A673 (cell line): Measurements from ENCODE around the gene MAGEF1. TPM values are rescaled to one million over a fixed set of nuclear protein-coding genes. Genes with fewer than 3 reads are reported as not detected.

Experiments used
- BruUV-seq: library from RNA; stranded (reverse); fragments of 400-500 nt; replicated peaks from 2 replicates; lab custom pipeline; 2021; lab: Mats Ljungman, UMichigan
- CTCF ChIA-PET: fragments of 300-600 bp; sonication (Branson Sonifier 250); formaldehyde crosslinking; loops from one replicate; lab custom pipeline; 2022; ENCODE audit warnings: antibody characterized with exemption; lab: Charles Lee
- POLR2A ChIA-PET: fragments of 300-600 bp; sonication (Branson Sonifier 250); formaldehyde crosslinking; loops from one replicate; lab custom pipeline; 2022; ENCODE audit warnings: antibody characterized with exemption; ENCODE audit not compliant: low non-redundant PET; lab: Charles Lee
- DNase-seq: peaks from one replicate; pipeline ENCODE4 v3.0.0-alpha.2; 2015; ENCODE audit warnings: low spot score
- H3K27ac ChIP-seq: fragments of 200-600 bp; sonication (generic); 2 replicates; pipeline ENCODE4 v1.5.1; 2016; ENCODE audit warnings: mixed run types, low read depth, mild to moderate bottlenecking, mixed read lengths, antibody characterized with exemption, low read length; ENCODE audit not compliant: poor library complexity, severe bottlenecking
- H3K27me3 ChIP-seq: fragments of 200-600 bp; sonication (generic); replicated peaks from 2 replicates; pipeline ENCODE4 v1.6.1; 2017; ENCODE audit warnings: mixed run types, low read depth, mild to moderate bottlenecking, mixed read lengths, antibody characterized with exemption, low read length; ENCODE audit not compliant: insufficient read depth, poor library complexity
- H3K36me3 ChIP-seq: fragments of 200-600 bp; sonication (generic); 2 replicates; pipeline ENCODE4 v1.6.1; 2016; ENCODE audit warnings: mixed run types, mild to moderate bottlenecking, mixed read lengths, antibody characterized with exemption, low read length; ENCODE audit not compliant: insufficient read depth, poor library complexity, severe bottlenecking
- H3K4me1 ChIP-seq: fragments of 200-600 bp; sonication (generic); 2 replicates; pipeline ENCODE4 v1.6.1; 2017; ENCODE audit warnings: mixed run types, mild to moderate bottlenecking, mixed read lengths, antibody characterized with exemption, low read length; ENCODE audit not compliant: insufficient read depth, poor library complexity, severe bottlenecking
- H3K4me3 ChIP-seq: fragments of 200-600 bp; sonication (generic); 2 replicates; pipeline ENCODE4 v1.5.1; 2016; ENCODE audit warnings: low read depth, mixed run types, mild to moderate bottlenecking, mixed read lengths, low read length; ENCODE audit not compliant: poor library complexity, severe bottlenecking
- H3K9me3 ChIP-seq: fragments of 200-600 bp; sonication (generic); 2 replicates; pipeline ENCODE4 v1.6.1; 2016; ENCODE audit warnings: mixed run types, low read depth, mild to moderate bottlenecking, mixed read lengths, antibody characterized with exemption, low read length; ENCODE audit not compliant: poor library complexity, severe bottlenecking
- EZH2 ChIP-seq: fragments of 200-600 bp; sonication (generic); IDR thresholded peaks from 2 replicates; pipeline ENCODE4 v1.6.1; 2017; ENCODE audit warnings: borderline replicate concordance, low read depth, mild to moderate bottlenecking, mixed read lengths, antibody characterized with exemption, low read length; ENCODE audit not compliant: poor library complexity, severe bottlenecking
- intact Hi-C: fragments of 100-400 bp; cut with micrococcal nuclease; formaldehyde crosslinking; loops from one replicate; pipeline ENCODE4 v1.10.0; 2022; ENCODE audit not compliant: unreplicated experiment
- total RNA-seq: library from RNA; stranded (reverse); gene quantifications from 2 replicates; pipeline ENCODE4 v1.2.3, GENCODE V29; 2021
- TF ChIP-seq, protein P1 (sequence below): fragments of 300-800, 200-600 bp; sonication (generic); conservative IDR thresholded peaks from 2 replicates; pipeline ENCODE4 v1.5.1; 2017; ENCODE audit warnings: low read depth, mild to moderate bottlenecking, antibody characterized with exemption, low read length, moderate library complexity, mixed read lengths

The MAGEF1 gene
- total RNA-seq, 1 experiment from 2014 or later = 47.6 TPM

DNA sequence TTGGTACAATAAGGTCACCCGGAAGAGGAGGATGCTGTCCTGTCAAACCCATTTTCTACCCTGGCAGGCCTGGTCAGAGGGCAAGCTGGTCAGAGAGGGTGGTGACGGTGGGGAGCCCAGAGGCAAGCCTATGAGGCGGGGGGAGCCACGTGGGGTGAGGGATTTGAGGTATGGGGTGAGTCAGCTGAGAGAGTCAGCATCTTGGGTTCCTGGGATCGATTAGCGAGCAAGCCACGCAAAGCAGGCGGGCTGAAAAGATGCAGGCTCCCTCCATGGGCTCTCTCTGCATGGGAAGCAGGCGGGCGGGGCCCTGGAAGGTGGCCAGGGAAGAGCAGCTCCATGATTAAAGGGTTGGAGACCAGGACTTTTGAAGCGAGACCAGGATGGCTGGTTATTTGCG is 48.1 kb downstream of the MAGEF1 start:
- POLR2A ChIA-PET = no interaction called here
- TF ChIP-seq EZH2 = no peak
- TF ChIP-seq, protein P1, sequence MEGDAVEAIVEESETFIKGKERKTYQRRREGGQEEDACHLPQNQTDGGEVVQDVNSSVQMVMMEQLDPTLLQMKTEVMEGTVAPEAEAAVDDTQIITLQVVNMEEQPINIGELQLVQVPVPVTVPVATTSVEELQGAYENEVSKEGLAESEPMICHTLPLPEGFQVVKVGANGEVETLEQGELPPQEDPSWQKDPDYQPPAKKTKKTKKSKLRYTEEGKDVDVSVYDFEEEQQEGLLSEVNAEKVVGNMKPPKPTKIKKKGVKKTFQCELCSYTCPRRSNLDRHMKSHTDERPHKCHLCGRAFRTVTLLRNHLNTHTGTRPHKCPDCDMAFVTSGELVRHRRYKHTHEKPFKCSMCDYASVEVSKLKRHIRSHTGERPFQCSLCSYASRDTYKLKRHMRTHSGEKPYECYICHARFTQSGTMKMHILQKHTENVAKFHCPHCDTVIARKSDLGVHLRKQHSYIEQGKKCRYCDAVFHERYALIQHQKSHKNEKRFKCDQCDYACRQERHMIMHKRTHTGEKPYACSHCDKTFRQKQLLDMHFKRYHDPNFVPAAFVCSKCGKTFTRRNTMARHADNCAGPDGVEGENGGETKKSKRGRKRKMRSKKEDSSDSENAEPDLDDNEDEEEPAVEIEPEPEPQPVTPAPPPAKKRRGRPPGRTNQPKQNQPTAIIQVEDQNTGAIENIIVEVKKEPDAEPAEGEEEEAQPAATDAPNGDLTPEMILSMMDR = no peak
- intact Hi-C loops = no loop called here

DNA sequence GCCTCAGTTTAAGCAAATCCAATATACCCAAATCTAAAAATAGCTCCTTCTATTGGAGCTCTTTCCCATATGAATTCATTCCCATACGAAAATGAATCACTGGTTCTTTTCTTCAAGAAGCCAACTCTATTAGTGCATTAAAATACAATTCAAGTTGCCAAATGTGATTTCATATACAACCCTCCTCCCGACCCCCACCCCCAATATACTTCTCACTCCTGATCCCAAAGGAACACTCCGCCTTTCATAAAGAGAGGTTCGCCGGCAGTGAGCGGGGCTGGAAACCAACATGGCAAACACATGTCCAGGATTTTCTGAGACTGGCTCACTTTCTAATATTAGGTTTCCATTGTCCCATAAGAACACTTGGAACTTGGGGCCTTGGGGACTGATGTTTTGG is 48.5 kb downstream of the MAGEF1 start:
- ChIA-PET POLR2A (no interaction called here), CTCF (no interaction called here)
- H3K27me3 ChIP-seq = peaks cover 3% of the 10 kb centered on the region
- intact Hi-C loops = no loop called here
- H3K9me3 ChIP-seq = no peaks in the 10 kb centered on the region
- H3K4me3 ChIP-seq = no peak overlapping the region
- no peak overlapping the region for H3K27ac ChIP-seq
- TF ChIP-seq, protein P1 = no peak
- TF ChIP-seq EZH2 = no peak
- no peak for DNase-seq
- H3K36me3 ChIP-seq = no peaks in the 10 kb centered on the region
- H3K4me1 ChIP-seq = no peaks in the 10 kb centered on the region
- BruUV-seq = no TSS peak

More for the DNA sequence above, 48.1 kb downstream of the MAGEF1 start:
- no peak overlapping the region for H3K27ac ChIP-seq
- H3K4me1 ChIP-seq = no peaks in the 10 kb centered on the region
- H3K36me3 ChIP-seq = no peaks in the 10 kb centered on the region
- no TSS peak for BruUV-seq
- no peak overlapping the region for H3K4me3 ChIP-seq
- CTCF ChIA-PET = no interaction called here
- H3K27me3 ChIP-seq = peaks cover 3% of the 10 kb centered on the region
- no peak for DNase-seq
- no peaks in the 10 kb centered on the region for H3K9me3 ChIP-seq

DNA sequence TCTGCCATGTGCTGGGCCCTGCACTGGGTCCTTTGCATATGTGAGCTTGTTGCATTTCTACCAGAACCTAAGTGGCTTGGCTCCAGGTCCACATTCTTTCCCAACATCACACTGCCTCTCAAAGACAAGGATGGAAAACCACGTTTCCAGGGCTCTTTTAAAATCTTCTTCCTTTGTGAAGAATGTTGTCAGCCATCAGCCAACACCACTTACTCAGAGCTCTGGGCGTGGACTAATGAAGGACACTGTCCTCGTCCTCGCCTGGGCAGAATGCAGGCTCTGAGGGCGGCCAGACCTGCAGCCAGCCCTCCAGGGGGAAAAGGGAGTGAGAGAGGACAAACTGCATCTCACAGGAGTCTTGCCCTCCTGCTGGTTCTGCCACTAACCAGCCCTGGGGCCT is 49.7 kb downstream of the MAGEF1 start:
- no peak for DNase-seq
- intact Hi-C loops = no loop called here
- Histone ChIP-seq H3K4me3 (no peak overlapping the region), H3K27ac (no peak overlapping the region), H3K27me3 (no peaks in the 10 kb centered on the region), H3K9me3 (no peaks in the 10 kb centered on the region), H3K4me1 (no peaks in the 10 kb centered on the region), H3K36me3 (no peaks in the 10 kb centered on the region)
- ChIA-PET CTCF (no interaction called here), POLR2A (no interaction called here)
- no TSS peak for BruUV-seq
- TF ChIP-seq, protein P1 = no peak
- no peak for TF ChIP-seq EZH2
